ENCODE measurements around the gene ATOH1. TPM values are rescaled to one million over a fixed set of nuclear protein-coding genes. Genes with fewer than 3 reads are reported as not detected.

The ATOH1 gene
- total RNA-seq, 1 experiment from 2014 or later, result not detected

DNA sequence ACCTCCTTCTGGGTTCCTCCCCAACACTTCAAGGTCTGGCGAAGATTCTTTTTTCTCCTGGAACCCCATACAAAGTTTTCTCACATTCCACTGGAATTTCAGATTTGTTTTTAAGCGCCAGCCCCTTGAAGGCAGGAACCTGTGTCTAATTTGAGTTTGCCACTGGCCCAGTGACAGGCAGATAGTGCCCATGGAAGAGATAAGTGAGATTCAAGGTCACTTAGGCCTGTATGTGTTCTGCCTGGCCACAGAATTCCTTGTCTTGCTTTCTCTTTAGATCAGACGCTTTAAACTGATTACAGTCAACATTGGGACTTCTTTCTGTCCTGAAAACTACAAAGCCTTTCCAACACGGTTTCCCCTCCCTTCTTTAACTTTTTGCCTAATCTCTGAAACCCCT, 11.2 kb downstream of the ATOH1 start:
- no peaks in the 10 kb centered on the region for H3K9me3 ChIP-seq (ENCODE audit: control insufficient read depth, low read depth, low read length)
- H2AFZ ChIP-seq (ENCODE audit: low read length), result no peak overlapping the region
- Mint-ChIP-seq H3K27me3 (ENCODE audit: low read depth) (peaks cover 76% of the 10 kb centered on the region), H3K9me3 (no peaks in the 10 kb centered on the region), H3K4me3 (no peak overlapping the region), H3K4me1 (peaks cover 10% of the 10 kb centered on the region in 2 experiments), H3K36me3 (ENCODE audit: insufficient read depth in 1 of 3, low read depth in 3 of 3) (no peaks in the 10 kb centered on the region), H3K27ac (no peak overlapping the region)
- H2BK20ac ChIP-seq (ENCODE audit: low read depth, low read length, poor library complexity, severe bottlenecking), result no peak overlapping the region
- TF ChIP-seq, protein P1, sequence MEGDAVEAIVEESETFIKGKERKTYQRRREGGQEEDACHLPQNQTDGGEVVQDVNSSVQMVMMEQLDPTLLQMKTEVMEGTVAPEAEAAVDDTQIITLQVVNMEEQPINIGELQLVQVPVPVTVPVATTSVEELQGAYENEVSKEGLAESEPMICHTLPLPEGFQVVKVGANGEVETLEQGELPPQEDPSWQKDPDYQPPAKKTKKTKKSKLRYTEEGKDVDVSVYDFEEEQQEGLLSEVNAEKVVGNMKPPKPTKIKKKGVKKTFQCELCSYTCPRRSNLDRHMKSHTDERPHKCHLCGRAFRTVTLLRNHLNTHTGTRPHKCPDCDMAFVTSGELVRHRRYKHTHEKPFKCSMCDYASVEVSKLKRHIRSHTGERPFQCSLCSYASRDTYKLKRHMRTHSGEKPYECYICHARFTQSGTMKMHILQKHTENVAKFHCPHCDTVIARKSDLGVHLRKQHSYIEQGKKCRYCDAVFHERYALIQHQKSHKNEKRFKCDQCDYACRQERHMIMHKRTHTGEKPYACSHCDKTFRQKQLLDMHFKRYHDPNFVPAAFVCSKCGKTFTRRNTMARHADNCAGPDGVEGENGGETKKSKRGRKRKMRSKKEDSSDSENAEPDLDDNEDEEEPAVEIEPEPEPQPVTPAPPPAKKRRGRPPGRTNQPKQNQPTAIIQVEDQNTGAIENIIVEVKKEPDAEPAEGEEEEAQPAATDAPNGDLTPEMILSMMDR (conservative IDR thresholded peaks at IDR 0.05), result no peak
- H3K23ac ChIP-seq (ENCODE audit: insufficient read length, low read depth, low read length), result no peak overlapping the region
- H3K4ac ChIP-seq (ENCODE audit: low read depth, low read length), result no peak overlapping the region
- H2BK12ac ChIP-seq (ENCODE audit: insufficient read length, low read depth, low read length), result no peak overlapping the region
- no peaks in the 10 kb centered on the region for H4K20me1 ChIP-seq (ENCODE audit: control insufficient read depth, insufficient read depth, insufficient read length)
- H3K79me1 ChIP-seq (ENCODE audit: insufficient read depth, low read depth, low read length, poor library complexity, severe bottlenecking), result no peaks in the 10 kb centered on the region
- H3K27ac ChIP-seq (ENCODE audit: insufficient read length, low read depth, low read length), result no peak overlapping the region
- no peak overlapping the region for H3K56ac ChIP-seq (ENCODE audit: insufficient read length, low read depth, low read length)
- no peak overlapping the region for H3K9ac ChIP-seq (ENCODE audit: extremely low read depth, insufficient read length, low read length)
- no peak overlapping the region for H2AK5ac ChIP-seq (ENCODE audit: insufficient read length, low read length)
- no peak overlapping the region for H2BK5ac ChIP-seq (ENCODE audit: insufficient read length, low read length)
- H4K8ac ChIP-seq (replicated peaks; ENCODE audit: insufficient read length, low read depth, low read length), result no peak overlapping the region
- no CpG with 5 or more reads among the region's 4 CpGs for WGBS (ENCODE audit: extremely low coverage, insufficient read length, low lambda C conversion rate)
- H3K23me2 ChIP-seq (ENCODE audit: insufficient read length, low read depth, low read length, poor library complexity, severe bottlenecking), result no peaks in the 10 kb centered on the region
- H3K79me2 ChIP-seq (ENCODE audit: insufficient read depth, low read length), result no peaks in the 10 kb centered on the region
- no peak overlapping the region for H3T11ph ChIP-seq (ENCODE audit: low read length)
- 0 out of 2 replicates have a peak, but pooled peaks cover 2% of the 10 kb centered on the region for H3K4me1 ChIP-seq (ENCODE audit: insufficient read depth, low read length)
- H2BK15ac ChIP-seq (ENCODE audit: low read depth, low read length), result no peak overlapping the region
- no peak overlapping the region for H3K4me2 ChIP-seq (ENCODE audit: insufficient read depth, insufficient read length, low read length)
- no peak overlapping the region for H3K18ac ChIP-seq (ENCODE audit: insufficient read length, low read depth, low read length)
- no peak overlapping the region for H4K91ac ChIP-seq (ENCODE audit: insufficient read length, low read depth, low read length)
- H2BK120ac ChIP-seq (ENCODE audit: low read depth, low read length, poor library complexity, severe bottlenecking), result no peak overlapping the region
- H3K27me3 ChIP-seq (ENCODE audit: insufficient read depth, low read length), result peaks cover 15% of the 10 kb centered on the region
- no peak overlapping the region for H4K5ac ChIP-seq (ENCODE audit: insufficient read length, low read depth, low read length)
- H3K14ac ChIP-seq (ENCODE audit: insufficient read depth, low read length), result no peak overlapping the region
- DNase-seq, result no peak

All from H9 (cell line).